ENCODE data around the gene ANXA5.

Gene ANXA5

GRCh38 chr4:121705521-121705920, 8.7 kb upstream of the ANXA5 start:
- no peaks in the 10 kb centered on the region for H3F3A ChIP-seq (ENCODE audit: insufficient read depth, low read length)
- TF ChIP-seq CTCF (IDR thresholded peaks at IDR 0.05; ENCODE audit: low read length) (no peak), EZH2 (IDR thresholded peaks at IDR 0.05; ENCODE audit: borderline replicate concordance, low read length) (no peak)
- no peak overlapping the region for H3K4me3 ChIP-seq (ENCODE audit: low read depth, low read length, poor library complexity, severe bottlenecking)
- no peaks in the 10 kb centered on the region for H3K9me3 ChIP-seq (ENCODE audit: low read length)
- no peaks in the 10 kb centered on the region for H3K79me2 ChIP-seq (ENCODE audit: insufficient read depth, low read length)
- no peak overlapping the region for H2AFZ ChIP-seq (ENCODE audit: low read length)
- no peaks in the 10 kb centered on the region for H3K9me2 ChIP-seq (ENCODE audit: low read depth, low read length)
- no peaks in the 10 kb centered on the region for H4K20me1 ChIP-seq (ENCODE audit: insufficient read depth, low read length)
- H3K36me3 ChIP-seq (ENCODE audit: insufficient read depth, low read length), result no peaks in the 10 kb centered on the region
- H3K27me3 ChIP-seq (ENCODE audit: insufficient read depth, low read length), result 0 out of 2 replicates have a peak, but pooled peaks cover 5% of the 10 kb centered on the region
- no peak overlapping the region for H3K27ac ChIP-seq (ENCODE audit: low read depth, low read length, poor library complexity, severe bottlenecking)
- H3K9ac ChIP-seq (ENCODE audit: low read length), result no peak overlapping the region
- H3K4me2 ChIP-seq (ENCODE audit: low read length), result no peak overlapping the region
- no peaks in the 10 kb centered on the region for H3K4me1 ChIP-seq (ENCODE audit: insufficient read depth, low read length, severe bottlenecking)

DNA sequence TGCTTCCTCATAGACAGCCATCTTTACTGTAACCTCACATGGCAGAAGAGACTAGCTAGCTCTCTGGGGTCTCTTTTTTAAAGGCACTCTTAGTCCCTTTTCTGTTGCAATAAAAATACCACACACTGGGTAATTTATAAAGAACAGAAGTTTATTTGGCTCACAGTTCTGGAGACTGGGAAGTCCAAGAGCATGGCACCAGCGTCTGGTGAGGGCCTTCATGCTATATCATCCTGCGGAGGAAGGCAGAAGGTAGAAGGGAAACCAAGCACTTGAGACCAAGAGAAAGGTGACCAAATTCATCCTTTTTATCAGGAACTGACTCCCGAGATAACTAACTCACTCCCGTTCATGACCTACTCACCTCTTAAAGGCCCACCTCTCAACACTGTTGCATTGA, 5.4 kb upstream of the ANXA5 start:
- H3K79me2 ChIP-seq (ENCODE audit: insufficient read depth, low read length), result no peaks in the 10 kb centered on the region
- H2AFZ ChIP-seq (ENCODE audit: low read length), result no peak overlapping the region
- H3F3A ChIP-seq (ENCODE audit: insufficient read depth, low read length), result no peaks in the 10 kb centered on the region
- H3K36me3 ChIP-seq (ENCODE audit: insufficient read depth, low read length), result no peaks in the 10 kb centered on the region
- 0 out of 2 replicates have a peak, but pooled peaks cover 5% of the 10 kb centered on the region for H3K27me3 ChIP-seq (ENCODE audit: insufficient read depth, low read length)
- no peaks in the 10 kb centered on the region for H3K9me2 ChIP-seq (ENCODE audit: low read depth, low read length)
- no peaks in the 10 kb centered on the region for H3K9me3 ChIP-seq (ENCODE audit: low read length)
- H3K4me1 ChIP-seq (ENCODE audit: insufficient read depth, low read length, severe bottlenecking), result peaks cover 10% of the 10 kb centered on the region
- no peak overlapping the region for H3K4me3 ChIP-seq (ENCODE audit: low read depth, low read length, poor library complexity, severe bottlenecking)
- no peak overlapping the region for H3K27ac ChIP-seq (ENCODE audit: low read depth, low read length, poor library complexity, severe bottlenecking)
- H4K20me1 ChIP-seq (ENCODE audit: insufficient read depth, low read length), result no peaks in the 10 kb centered on the region
- no peak overlapping the region for H3K4me2 ChIP-seq (ENCODE audit: low read length)
- no peak for TF ChIP-seq EZH2 (IDR thresholded peaks at IDR 0.05; ENCODE audit: borderline replicate concordance, low read length)
- no peak for TF ChIP-seq CTCF (IDR thresholded peaks at IDR 0.05; ENCODE audit: low read length)
- H3K9ac ChIP-seq (ENCODE audit: low read length), result no peak overlapping the region

DNA sequence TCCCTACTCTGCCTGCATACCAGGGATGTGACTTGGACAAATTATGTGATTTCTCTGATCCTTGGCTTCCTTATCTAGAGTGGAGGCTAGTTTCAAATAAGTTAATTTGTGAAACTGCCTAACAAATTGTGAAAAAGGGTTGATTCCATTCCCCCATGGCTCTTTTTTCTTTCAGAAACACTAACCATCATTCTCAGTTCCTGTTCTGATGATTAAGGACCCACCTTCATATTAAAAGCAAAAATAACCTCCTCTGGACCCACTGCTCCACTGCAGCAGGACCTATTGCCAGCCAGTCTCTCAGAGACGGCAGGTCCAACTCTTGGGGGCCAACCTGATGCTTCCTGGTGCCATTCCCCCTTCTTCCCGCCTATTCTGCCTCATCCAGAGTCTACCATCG, 4.5 kb upstream of the ANXA5 start:
- Histone ChIP-seq H3K4me1 (ENCODE audit: insufficient read depth, low read length, severe bottlenecking) (peaks cover 11% of the 10 kb centered on the region), H3K9me3 (ENCODE audit: low read length) (no peaks in the 10 kb centered on the region), H2AFZ (ENCODE audit: low read length) (no peak overlapping the region), H3K9ac (ENCODE audit: low read length) (no peak overlapping the region), H3K27me3 (ENCODE audit: insufficient read depth, low read length) (0 out of 2 replicates have a peak, but pooled peaks cover 5% of the 10 kb centered on the region), H3F3A (ENCODE audit: insufficient read depth, low read length) (no peaks in the 10 kb centered on the region), H3K9me2 (ENCODE audit: low read depth, low read length) (no peaks in the 10 kb centered on the region), H3K36me3 (ENCODE audit: insufficient read depth, low read length) (no peaks in the 10 kb centered on the region), H3K27ac (ENCODE audit: low read depth, low read length, poor library complexity, severe bottlenecking) (no peak overlapping the region), H4K20me1 (ENCODE audit: insufficient read depth, low read length) (no peaks in the 10 kb centered on the region), H3K4me2 (ENCODE audit: low read length) (no peak overlapping the region), H3K79me2 (ENCODE audit: insufficient read depth, low read length) (no peaks in the 10 kb centered on the region), H3K4me3 (ENCODE audit: low read depth, low read length, poor library complexity, severe bottlenecking) (no peak overlapping the region)
- no peak for TF ChIP-seq CTCF (IDR thresholded peaks at IDR 0.05; ENCODE audit: low read length)
- TF ChIP-seq EZH2 (IDR thresholded peaks at IDR 0.05; ENCODE audit: borderline replicate concordance, low read length), result no peak

All from OCI-LY1 (cell line).